ENCODE data around the gene IMPG1. TPM values are rescaled to one million over a fixed set of nuclear protein-coding genes. Genes with fewer than 3 reads are reported as not detected.

The IMPG1 gene
- total RNA-seq, 1 donor from 2014 or later = not detected

- no peak overlapping the region for H3K4me3 ChIP-seq (ENCODE audit: low read depth, low read length)
- no peaks in the 10 kb centered on the region for H3K36me3 ChIP-seq (ENCODE audit: control insufficient read depth, insufficient read depth, low read length)
- TF ChIP-seq CTCF (IDR thresholded peaks at IDR 0.05; ENCODE audit: insufficient read depth, low read length, poor library complexity, severe bottlenecking) = no peak
- DNase-seq (ENCODE audit: low read depth) = no peak
- peaks cover 3% of the 10 kb centered on the region for H3K27me3 ChIP-seq (ENCODE audit: control insufficient read depth, insufficient read depth, low read length)
Observed at GRCh38 chr6:75947935-75948334, 124.5 kb downstream of the IMPG1 start.

GRCh38 chr6:75946146-75946831 is 126.2 kb downstream of the IMPG1 start:
- Histone ChIP-seq H3K4me3 (ENCODE audit: low read depth, low read length) (no peak overlapping the region), H3K27me3 (ENCODE audit: control insufficient read depth, insufficient read depth, low read length) (peaks cover 3% of the 10 kb centered on the region), H3K36me3 (ENCODE audit: control insufficient read depth, insufficient read depth, low read length) (no peaks in the 10 kb centered on the region)
- no peak for TF ChIP-seq CTCF (IDR thresholded peaks at IDR 0.05; ENCODE audit: insufficient read depth, low read length, poor library complexity, severe bottlenecking)
- no peak for DNase-seq (ENCODE audit: low read depth)

- DNase-seq (ENCODE audit: low read depth) = no peak
- Histone ChIP-seq H3K36me3 (ENCODE audit: control insufficient read depth, insufficient read depth, low read length) (no peaks in the 10 kb centered on the region), H3K27me3 (ENCODE audit: control insufficient read depth, insufficient read depth, low read length) (peaks cover 3% of the 10 kb centered on the region), H3K4me3 (ENCODE audit: low read depth, low read length) (no peak overlapping the region)
- TF ChIP-seq CTCF (IDR thresholded peaks at IDR 0.05; ENCODE audit: insufficient read depth, low read length, poor library complexity, severe bottlenecking) = no peak
Observed at GRCh38 chr6:75943381-75943780, 129.1 kb downstream of the IMPG1 start.

- no peak for TF ChIP-seq CTCF (IDR thresholded peaks at IDR 0.05; ENCODE audit: insufficient read depth, low read length, poor library complexity, severe bottlenecking)
- DNase-seq (ENCODE audit: low read depth) = no peak
- H3K4me3 ChIP-seq (ENCODE audit: low read depth, low read length) = no peak overlapping the region
Observed at GRCh38 chr6:75941509-75941908, 131.0 kb downstream of the IMPG1 start.

GRCh38 chr6:75940564-75940963 is 131.9 kb downstream of the IMPG1 start:
- no peaks in the 10 kb centered on the region for H3K36me3 ChIP-seq (ENCODE audit: control insufficient read depth, insufficient read depth, low read length)
- no peak for DNase-seq (ENCODE audit: low read depth)
- no peak for TF ChIP-seq CTCF (IDR thresholded peaks at IDR 0.05; ENCODE audit: insufficient read depth, low read length, poor library complexity, severe bottlenecking)
- H3K27me3 ChIP-seq (ENCODE audit: control insufficient read depth, insufficient read depth, low read length) = peaks cover 6% of the 10 kb centered on the region
- no peak overlapping the region for H3K4me3 ChIP-seq (ENCODE audit: low read depth, low read length)

More at GRCh38 chr6:75941509-75941908, 131.0 kb downstream of the IMPG1 start:
- Histone ChIP-seq H3K36me3 (ENCODE audit: control insufficient read depth, insufficient read depth, low read length) (no peaks in the 10 kb centered on the region), H3K27me3 (ENCODE audit: control insufficient read depth, insufficient read depth, low read length) (peaks cover 6% of the 10 kb centered on the region)

GRCh38 chr6:75937846-75938245 is 134.6 kb downstream of the IMPG1 start:
- TF ChIP-seq CTCF (IDR thresholded peaks at IDR 0.05; ENCODE audit: insufficient read depth, low read length, poor library complexity, severe bottlenecking) = no peak
- DNase-seq (ENCODE audit: low read depth) = no peak
- H3K4me3 ChIP-seq (ENCODE audit: low read depth, low read length) = no peak overlapping the region
- peaks cover 3% of the 10 kb centered on the region for H3K27me3 ChIP-seq (ENCODE audit: control insufficient read depth, insufficient read depth, low read length)
- H3K36me3 ChIP-seq (ENCODE audit: control insufficient read depth, insufficient read depth, low read length) = no peaks in the 10 kb centered on the region
